Nephron (organoid): ENCODE data around the gene WDFY1.

Experiments
- H3K27ac Mint-ChIP-seq, 3 experiments: 2 replicates each; pipeline ENCODE4 v1.8.0; 2020; ENCODE audit warnings: mixed read lengths in 3 of 3, mild to moderate bottlenecking in 2 of 3, moderate library complexity in 1 of 3
- H3K27me3 Mint-ChIP-seq: 2 replicates; pipeline ENCODE4 v1.8.0; 2021; ENCODE audit warnings: low read depth, mild to moderate bottlenecking, moderate library complexity, mixed read lengths
- H3K36me3 Mint-ChIP-seq: 2 replicates; pipeline ENCODE4 v1.8.0; 2020; ENCODE audit warnings: low read depth, mixed read lengths
- H3K4me1 Mint-ChIP-seq: 2 replicates; pipeline ENCODE4 v1.8.0; 2020; ENCODE audit warnings: mixed read lengths
- H3K4me3 Mint-ChIP-seq, 3 experiments: 2 replicates each; pipeline ENCODE4 v1.8.0; 2020; ENCODE audit warnings: mild to moderate bottlenecking in 3 of 3, mixed read lengths in 3 of 3, moderate library complexity in 2 of 3
- H3K9me3 Mint-ChIP-seq: 2 replicates; pipeline ENCODE4 v1.8.0; 2020; ENCODE audit warnings: mixed read lengths
- CTCF ChIP-seq, 3 experiments: fragments of 200-600 bp; sonication (generic); IDR thresholded peaks; one replicate each; pipeline ENCODE4 v1.5.0; 2021; ENCODE audit warnings: antibody characterized with exemption in 3 of 3; ENCODE audit not compliant: unreplicated experiment in 3 of 3

WDFY1 gene

GRCh38 chr2:223837287-223838061, 107.7 kb downstream of the WDFY1 start, which contains the start of gene AP1S3:
TSS of gene AP1S3 (minus strand) at chr2:223837582. CDS start at chr2:223837450, 132 bp downstream.
- Mint-ChIP-seq H3K27ac (peak within 1 kb of the TSS; percentile 41 to 69 (median 61)), H3K36me3 (no peaks in the 10 kb centered on the region), H3K4me1 (peaks cover 12% of the 10 kb centered on the region), H3K4me3 (peak within 1 kb of the TSS; percentile 88 to 96 (median 89)), H3K9me3 (no peaks in the 10 kb centered on the region), H3K27me3 (peaks cover 30% of the 10 kb centered on the region)
- no peak for TF ChIP-seq CTCF (IDR thresholded peaks at IDR 0.05; ENCODE audit: unreplicated experiment in 3 of 3)

- peaks cover 12% of the 10 kb centered on the region for H3K4me1 Mint-ChIP-seq
- no peak for TF ChIP-seq CTCF (IDR thresholded peaks at IDR 0.05; ENCODE audit: unreplicated experiment in 3 of 3)
- H3K27me3 Mint-ChIP-seq: peaks cover 40% of the 10 kb centered on the region
- no peak overlapping the region for H3K27ac Mint-ChIP-seq
- H3K36me3 Mint-ChIP-seq: no peaks in the 10 kb centered on the region
- peak overlapping the region; percentile 85 to 96 (median 85) for H3K4me3 Mint-ChIP-seq
- H3K9me3 Mint-ChIP-seq: no peaks in the 10 kb centered on the region
Observed at GRCh38 chr2:223835701-223836532, 109.2 kb downstream of the WDFY1 start.

- Mint-ChIP-seq H3K4me3 (no peak overlapping the region), H3K27ac (no peak overlapping the region), H3K4me1 (peaks cover 12% of the 10 kb centered on the region), H3K36me3 (no peaks in the 10 kb centered on the region), H3K9me3 (no peaks in the 10 kb centered on the region), H3K27me3 (peaks cover 40% of the 10 kb centered on the region)
- TF ChIP-seq CTCF (IDR thresholded peaks at IDR 0.05; ENCODE audit: unreplicated experiment in 3 of 3): no peak
Observed at GRCh38 chr2:223834431-223834830, 110.7 kb downstream of the WDFY1 start.

GRCh38 chr2:223832241-223832903, 112.8 kb downstream of the WDFY1 start:
- Mint-ChIP-seq H3K4me3 (no peak overlapping the region), H3K27ac (peak overlapping the region in 1 of 3 experiments; percentile 18), H3K27me3 (peaks cover 30% of the 10 kb centered on the region), H3K4me1 (peaks cover 5% of the 10 kb centered on the region), H3K9me3 (no peaks in the 10 kb centered on the region), H3K36me3 (no peaks in the 10 kb centered on the region)
- TF ChIP-seq CTCF (IDR thresholded peaks at IDR 0.05; ENCODE audit: unreplicated experiment in 3 of 3): no peak

GRCh38 chr2:223829128-223829527, 116.0 kb downstream of the WDFY1 start:
- Mint-ChIP-seq H3K4me1 (no peaks in the 10 kb centered on the region), H3K27ac (no peak overlapping the region), H3K9me3 (no peaks in the 10 kb centered on the region), H3K4me3 (no peak overlapping the region), H3K27me3 (peaks cover 10% of the 10 kb centered on the region), H3K36me3 (peaks cover 8% of the 10 kb centered on the region)
- TF ChIP-seq CTCF (IDR thresholded peaks at IDR 0.05; ENCODE audit: unreplicated experiment in 3 of 3): no peak
